HG03460 (cell line): ENCODE data around the gene RCVRN.

Experiments
- ATAC-seq: cut with Tn5 transposase; IDR thresholded peaks from one replicate; pipeline ENCODE4 v1.9.1; 2021; ENCODE audit not compliant: unreplicated experiment

RCVRN gene

GRCh38 chr17:9899280-9900043 lies 5.6 kb downstream of the RCVRN start:
- no peak for ATAC-seq

GRCh38 chr17:9898812-9899211 lies 6.3 kb downstream of the RCVRN start:
- ATAC-seq = no peak

GRCh38 chr17:9897372-9897968 lies 7.6 kb downstream of the RCVRN start:
- no peak for ATAC-seq

- ATAC-seq = no peak
Observed at GRCh38 chr17:9895923-9896322, 9.1 kb downstream of the RCVRN start.

GRCh38 chr17:9894231-9894630 lies 10.8 kb downstream of the RCVRN start:
- ATAC-seq = no peak

- ATAC-seq = no peak
Observed at GRCh38 chr17:9893411-9894012, 11.6 kb downstream of the RCVRN start.

- no peak for ATAC-seq
Observed at GRCh38 chr17:9890124-9890523, 14.9 kb downstream of the RCVRN start.

- ATAC-seq = no peak
Observed at GRCh38 chr17:9887508-9887907, 17.6 kb downstream of the RCVRN start.

GRCh38 chr17:9886141-9886930 lies 18.7 kb downstream of the RCVRN start:
- no peak for ATAC-seq

- no peak for ATAC-seq
Observed at GRCh38 chr17:9883451-9883850, 21.6 kb downstream of the RCVRN start.

GRCh38 chr17:9880582-9880999 lies 24.5 kb downstream of the RCVRN start:
- ATAC-seq = no peak

GRCh38 chr17:9878786-9879525 lies 26.1 kb downstream of the RCVRN start:
- ATAC-seq = no peak

GRCh38 chr17:9878356-9878755 lies 26.7 kb downstream of the RCVRN start:
- no peak for ATAC-seq

- ATAC-seq = no peak
Observed at GRCh38 chr17:9875441-9875840, 29.6 kb downstream of the RCVRN start.

- ATAC-seq = no peak
Observed at GRCh38 chr17:9874722-9875121, 30.3 kb downstream of the RCVRN start.

- ATAC-seq = no peak
Observed at GRCh38 chr17:9872852-9873251, 32.2 kb downstream of the RCVRN start.

- ATAC-seq = no peak
Observed at GRCh38 chr17:9868552-9868951, 36.5 kb downstream of the RCVRN start.

GRCh38 chr17:9865586-9865985 lies 39.5 kb downstream of the RCVRN start:
- ATAC-seq = no peak

- ATAC-seq = no peak
Observed at GRCh38 chr17:9862949-9863348, 42.1 kb downstream of the RCVRN start.

- ATAC-seq = no peak
Observed at GRCh38 chr17:9862220-9862619, 42.9 kb downstream of the RCVRN start.

GRCh38 chr17:9860851-9861250 lies 44.2 kb downstream of the RCVRN start:
- no peak for ATAC-seq
